ENCODE results near the gene HSD17B11. TPM values are rescaled to one million over a fixed set of nuclear protein-coding genes. Genes with fewer than 3 reads are reported as not detected.
"Not testable (repeated sequence)": the region's sequence is repeated elsewhere in the genome, so short reads cannot be mapped to it uniquely, and the experiment has no call there.

Gene HSD17B11
- total RNA-seq, 1 experiment from 2014 or later = 62.5 TPM

- DNase-seq = no peak
- H3K27me3 ChIP-seq = no peaks in the 10 kb centered on the region
- peaks cover under 1% of the 10 kb centered on the region for H3K36me3 ChIP-seq
Observed at GRCh38 chr4:87356832-87357526, 34.0 kb downstream of the HSD17B11 start.

GRCh38 chr4:87354168-87355102 lies 36.6 kb downstream of the HSD17B11 start:
- Histone ChIP-seq H3K9me3 (replicated peaks) (no peaks in the 10 kb centered on the region), H3K36me3 (no peaks in the 10 kb centered on the region; the same call in none of the 2 replicates), H3K4me1 (no peaks in the 10 kb centered on the region), H3K27ac (no peak overlapping the region), H3K4me3 (no peak overlapping the region), H3K27me3 (no peaks in the 10 kb centered on the region)
- no peak for DNase-seq

More at GRCh38 chr4:87356832-87357526, 34.0 kb downstream of the HSD17B11 start:
- no peaks in the 10 kb centered on the region for H3K9me3 ChIP-seq (replicated peaks)
- no peak overlapping the region for H3K27ac ChIP-seq
- no peaks in the 10 kb centered on the region for H3K4me1 ChIP-seq
- H3K4me3 ChIP-seq = no peak overlapping the region

GRCh38 chr4:87353592-87353991 lies 37.4 kb downstream of the HSD17B11 start:
- no peaks in the 10 kb centered on the region; the same call in none of the 2 replicates for H3K36me3 ChIP-seq
- no peak overlapping the region for H3K4me3 ChIP-seq
- DNase-seq = peak; percentile 43 to 77
- H3K27me3 ChIP-seq = no peaks in the 10 kb centered on the region
- H3K27ac ChIP-seq = no peak overlapping the region
- H3K4me1 ChIP-seq = no peaks in the 10 kb centered on the region
- no peaks in the 10 kb centered on the region for H3K9me3 ChIP-seq (replicated peaks)

- DNase-seq = no peak
- Histone ChIP-seq H3K27me3 (no peaks in the 10 kb centered on the region), H3K27ac (no peak overlapping the region), H3K9me3 (replicated peaks) (peaks cover 2% of the 10 kb centered on the region), H3K4me1 (no peaks in the 10 kb centered on the region), H3K36me3 (peaks cover 30% of the 10 kb centered on the region; the same call in 1 of the 2 replicates), H3K4me3 (no peak overlapping the region)
Observed at GRCh38 chr4:87345139-87345538, 45.8 kb downstream of the HSD17B11 start.

GRCh38 chr4:87342872-87343271 lies 48.1 kb downstream of the HSD17B11 start:
- Histone ChIP-seq H3K9me3 (replicated peaks) (peaks cover 2% of the 10 kb centered on the region), H3K27me3 (no peaks in the 10 kb centered on the region), H3K4me3 (no peak overlapping the region), H3K27ac (no peak overlapping the region), H3K36me3 (peaks cover 35% of the 10 kb centered on the region; the same call in 1 of the 2 replicates), H3K4me1 (no peaks in the 10 kb centered on the region)
- DNase-seq = no peak

- not testable (repeated sequence) for H3K9me3 ChIP-seq (replicated peaks); H3K4me3 ChIP-seq; DNase-seq; H3K27ac ChIP-seq; H3K27me3 ChIP-seq; H3K4me1 ChIP-seq
- peaks cover 35% of the 10 kb centered on the region; the same call in 1 of the 2 replicates for H3K36me3 ChIP-seq
Observed at GRCh38 chr4:87341954-87342635, 48.9 kb downstream of the HSD17B11 start.

GRCh38 chr4:87339440-87339839 lies 51.5 kb downstream of the HSD17B11 start:
- Histone ChIP-seq H3K4me3 (no peak overlapping the region), H3K4me1 (no peaks in the 10 kb centered on the region), H3K27ac (no peak overlapping the region), H3K36me3 (peaks cover 26% of the 10 kb centered on the region), H3K9me3 (replicated peaks) (no peaks in the 10 kb centered on the region; the same call in 1 of the 2 replicates), H3K27me3 (no peaks in the 10 kb centered on the region)
- DNase-seq = no peak

- H3K27ac ChIP-seq = no peak overlapping the region
- no peaks in the 10 kb centered on the region for H3K27me3 ChIP-seq
- peaks cover 27% of the 10 kb centered on the region for H3K36me3 ChIP-seq
- DNase-seq = no peak
- no peak overlapping the region for H3K4me3 ChIP-seq
- peaks cover 9% of the 10 kb centered on the region for H3K9me3 ChIP-seq (replicated peaks)
- H3K4me1 ChIP-seq = no peaks in the 10 kb centered on the region
Observed at GRCh38 chr4:87337361-87337760, 53.6 kb downstream of the HSD17B11 start.

- Histone ChIP-seq H3K36me3 (peaks cover 14% of the 10 kb centered on the region), H3K4me1 (no peaks in the 10 kb centered on the region), H3K27me3 (no peaks in the 10 kb centered on the region), H3K4me3 (no peak overlapping the region), H3K9me3 (replicated peaks) (peaks cover 9% of the 10 kb centered on the region), H3K27ac (no peak overlapping the region)
- no peak for DNase-seq
Observed at GRCh38 chr4:87333267-87333666, 57.7 kb downstream of the HSD17B11 start.

- H3K4me3 ChIP-seq = no peak overlapping the region
- H3K27ac ChIP-seq = no peak overlapping the region
- H3K36me3 ChIP-seq = peaks cover 14% of the 10 kb centered on the region
- H3K4me1 ChIP-seq = no peaks in the 10 kb centered on the region
- no peak for DNase-seq
- peaks cover 9% of the 10 kb centered on the region for H3K9me3 ChIP-seq (replicated peaks)
- no peaks in the 10 kb centered on the region for H3K27me3 ChIP-seq
Observed at GRCh38 chr4:87330761-87331160, 60.2 kb downstream of the HSD17B11 start.

GRCh38 chr4:87327136-87327535 lies 63.9 kb downstream of the HSD17B11 start:
- Histone ChIP-seq H3K36me3 (no peaks in the 10 kb centered on the region), H3K27ac (no peak overlapping the region), H3K4me3 (no peak overlapping the region), H3K27me3 (no peaks in the 10 kb centered on the region), H3K4me1 (no peaks in the 10 kb centered on the region), H3K9me3 (replicated peaks) (no peaks in the 10 kb centered on the region)
- DNase-seq = peak in 1 of 2 experiments; percentile 22

- DNase-seq = peak in 1 of 2 experiments; percentile 17
- H3K27ac ChIP-seq = no peak overlapping the region
Observed at GRCh38 chr4:87326460-87326859, 64.5 kb downstream of the HSD17B11 start.

GRCh38 chr4:87322754-87323153 lies 68.2 kb downstream of the HSD17B11 start, which contains the start of gene HSD17B13:
TSS of gene HSD17B13 (minus strand) at chr4:87322882. CDS start at chr4:87322841, 41 bp downstream.
- Histone ChIP-seq H3K9me3 (replicated peaks) (no peaks in the 10 kb centered on the region), H3K27me3 (no peaks in the 10 kb centered on the region), H3K27ac (no peak within 1 kb of the TSS), H3K36me3 (no peaks in the 10 kb centered on the region), H3K4me1 (no peaks in the 10 kb centered on the region), H3K4me3 (no peak within 1 kb of the TSS)
- DNase-seq = no peak

More at GRCh38 chr4:87326460-87326859, 64.5 kb downstream of the HSD17B11 start:
- H3K4me3 ChIP-seq = no peak overlapping the region
- H3K4me1 ChIP-seq = no peaks in the 10 kb centered on the region
- no peaks in the 10 kb centered on the region for H3K27me3 ChIP-seq
- no peaks in the 10 kb centered on the region for H3K9me3 ChIP-seq (replicated peaks)
- H3K36me3 ChIP-seq = no peaks in the 10 kb centered on the region

- Histone ChIP-seq H3K4me3 (no peak overlapping the region), H3K9me3 (replicated peaks) (no peaks in the 10 kb centered on the region), H3K36me3 (no peaks in the 10 kb centered on the region), H3K27me3 (no peaks in the 10 kb centered on the region), H3K27ac (no peak overlapping the region), H3K4me1 (no peaks in the 10 kb centered on the region)
- no peak for DNase-seq
Observed at GRCh38 chr4:87321888-87322287, 69.1 kb downstream of the HSD17B11 start.
